HG02884 (cell line): ENCODE measurements around the gene GART.
"Not testable (repeated sequence)": the region's sequence is repeated elsewhere in the genome, so short reads cannot be mapped to it uniquely, and the experiment has no call there.

Source experiments
- ATAC-seq: cut with Tn5 transposase; IDR thresholded peaks from one replicate; pipeline ENCODE4 v1.9.1; 2021; ENCODE audit warnings: mild to moderate bottlenecking, moderate library complexity; ENCODE audit not compliant: unreplicated experiment

GART gene

DNA sequence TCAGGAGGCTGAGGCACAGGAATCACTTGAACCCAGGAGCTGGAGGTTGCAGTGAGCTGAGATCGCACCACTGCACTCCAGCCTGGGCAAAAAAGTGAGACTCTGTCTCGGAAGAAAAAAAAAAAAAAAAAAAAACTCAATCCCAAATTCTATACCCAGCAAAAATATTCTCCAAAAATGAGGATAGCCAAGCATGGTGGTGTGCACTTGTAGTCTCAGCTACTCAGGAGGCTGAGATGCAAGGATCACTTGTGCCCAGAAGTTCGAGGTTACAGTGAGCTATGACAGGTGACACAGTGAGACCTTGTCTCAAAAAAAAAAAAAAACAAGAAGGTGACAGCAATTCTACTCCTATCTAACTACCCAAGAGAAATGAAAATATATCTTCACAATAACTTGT lies 68.6 kb downstream of the GART start:
- ATAC-seq: no peak

DNA sequence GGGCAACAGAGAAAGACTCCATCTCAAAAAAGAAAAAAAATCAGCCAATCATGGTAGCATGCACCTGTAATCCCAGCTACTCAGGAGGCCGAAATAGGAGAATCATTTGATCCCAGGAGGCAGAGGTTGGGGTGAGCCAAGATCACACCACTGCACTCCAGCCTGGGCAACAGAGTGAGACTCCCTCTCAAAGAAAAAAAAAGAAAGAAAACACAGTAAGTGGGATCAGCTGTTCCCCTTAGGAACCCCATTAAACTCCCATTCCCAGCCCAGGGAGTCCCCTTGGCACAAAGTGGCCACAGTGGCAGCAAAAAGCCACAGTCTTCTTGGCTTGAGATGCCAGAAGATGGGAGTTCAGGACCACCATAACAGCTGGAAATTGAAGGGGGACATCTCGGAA lies 71.2 kb downstream of the GART start:
- no peak for ATAC-seq

DNA sequence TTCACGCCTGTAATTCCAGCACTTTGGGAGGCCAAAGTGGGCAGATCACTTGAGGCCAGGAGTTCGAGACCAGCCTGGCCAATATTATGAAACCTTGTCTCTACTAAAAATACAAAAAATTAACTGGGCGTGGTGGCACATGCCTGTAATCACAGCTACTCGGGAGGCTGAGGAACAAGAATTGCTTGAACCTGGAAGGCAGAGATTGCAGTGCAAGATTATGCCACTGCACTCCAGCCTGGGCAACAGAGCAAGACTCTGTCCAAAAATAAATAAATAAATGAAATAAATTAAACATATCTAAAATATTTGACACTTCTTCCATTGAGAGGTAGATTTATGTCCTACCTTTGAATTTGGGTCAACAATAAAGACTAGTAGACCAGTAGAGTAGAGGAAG lies 72.7 kb downstream of the GART start:
- not testable (repeated sequence) for ATAC-seq

- no peak for ATAC-seq
These were observed 80.2 kb downstream of the GART start for GRCh38 chr21:33461538-33462250.

- ATAC-seq: no peak
These were observed 83.1 kb downstream of the GART start for GRCh38 chr21:33458861-33459260.

DNA sequence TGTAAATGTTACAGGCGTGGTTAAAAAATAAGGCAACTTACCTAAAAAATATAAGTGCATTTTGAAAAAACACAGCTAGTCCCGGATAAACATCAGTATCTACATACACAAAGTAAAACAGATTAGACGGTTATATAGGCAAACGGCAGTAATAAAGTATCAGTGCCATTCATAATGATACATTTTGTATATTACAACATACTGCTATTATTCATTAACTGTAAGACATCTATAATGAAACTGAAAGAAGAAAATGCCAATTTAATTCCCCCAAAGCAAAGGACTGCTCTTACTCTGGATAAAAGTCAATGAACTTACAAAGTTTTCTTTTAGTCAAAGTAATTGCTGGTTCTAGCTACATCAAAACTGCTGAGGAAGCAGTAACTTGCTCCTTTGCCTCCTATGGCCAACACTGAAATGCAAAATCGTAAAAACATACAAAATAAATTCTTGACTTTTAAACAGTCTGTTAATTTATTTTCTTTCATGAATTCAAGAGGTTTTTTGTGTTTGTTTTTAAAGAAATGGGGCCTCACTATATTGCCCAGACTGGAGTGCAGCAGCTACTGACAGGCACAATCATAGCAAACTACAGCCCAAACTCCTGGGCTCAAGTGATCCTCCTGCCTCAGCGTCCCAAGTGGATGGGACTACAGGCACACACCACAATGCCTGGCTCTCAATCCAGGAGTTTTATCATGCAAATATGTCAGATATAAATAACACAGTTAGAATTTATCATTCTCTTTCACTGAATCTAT lies 86.1 kb downstream of the GART start:
- ATAC-seq: no peak
